HL-60 (cell line): ENCODE measurements around the gene SF3B3.

ENCODE experiments used
- POLR2AphosphoS5 ChIP-seq: IDR thresholded peaks from 2 replicates; pipeline ENCODE4 v1.6.1; 2012; ENCODE audit warnings: low read depth
- TF ChIP-seq, protein P1 (sequence below): IDR thresholded peaks from one replicate; pipeline ENCODE4 v1.5.1; 2011; ENCODE audit warnings: low read length, control low read depth, inconsistent platforms; ENCODE audit not compliant: insufficient read depth
- TF ChIP-seq, protein P2 (sequence below): IDR thresholded peaks from 2 replicates; pipeline ENCODE4 v1.6.1; 2012; ENCODE audit warnings: low read depth; ENCODE audit not compliant: insufficient replicate concordance

DNA sequence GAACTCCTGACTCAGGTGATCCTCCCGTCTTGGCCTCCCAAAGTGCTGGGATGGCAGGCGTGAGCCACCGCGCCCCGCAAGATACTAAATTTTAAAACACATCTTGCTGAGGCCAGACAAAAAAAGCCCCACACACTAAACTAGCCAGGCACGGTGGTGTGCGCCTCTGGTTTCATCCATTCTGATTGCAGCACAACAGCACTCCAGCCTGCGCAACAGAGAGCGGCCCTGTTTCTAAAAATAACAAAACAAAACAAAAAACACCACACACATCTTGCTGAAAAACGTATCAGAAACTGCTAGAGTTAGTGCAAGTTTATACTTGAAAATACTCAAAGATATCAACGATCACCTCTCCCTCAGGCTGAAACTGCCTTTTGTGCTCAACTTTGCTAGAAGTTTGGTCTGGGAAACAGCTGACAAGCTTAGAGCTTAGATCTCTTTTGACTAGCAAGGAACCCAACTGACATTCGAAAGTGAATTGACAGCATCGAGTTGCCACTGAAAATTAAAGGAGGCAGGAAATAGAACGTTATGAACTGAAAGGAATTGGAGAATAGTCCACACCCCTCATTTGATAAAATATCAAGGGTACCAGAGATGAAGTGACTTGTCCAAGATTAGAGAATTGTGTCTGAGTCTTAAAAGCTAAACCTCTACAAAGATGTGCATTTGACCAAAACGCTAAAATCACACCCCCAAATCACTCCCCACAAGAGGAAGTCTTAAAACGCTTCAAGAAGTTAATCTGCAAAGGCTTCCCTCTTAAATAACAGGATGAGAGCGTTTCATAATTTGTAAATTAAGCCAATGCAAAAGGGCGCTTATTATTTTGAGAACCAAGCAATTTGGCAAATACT, 1.2 kb upstream of the SF3B3 start:
- TF ChIP-seq POLR2AphosphoS5, result no peak
- TF ChIP-seq, protein P1, sequence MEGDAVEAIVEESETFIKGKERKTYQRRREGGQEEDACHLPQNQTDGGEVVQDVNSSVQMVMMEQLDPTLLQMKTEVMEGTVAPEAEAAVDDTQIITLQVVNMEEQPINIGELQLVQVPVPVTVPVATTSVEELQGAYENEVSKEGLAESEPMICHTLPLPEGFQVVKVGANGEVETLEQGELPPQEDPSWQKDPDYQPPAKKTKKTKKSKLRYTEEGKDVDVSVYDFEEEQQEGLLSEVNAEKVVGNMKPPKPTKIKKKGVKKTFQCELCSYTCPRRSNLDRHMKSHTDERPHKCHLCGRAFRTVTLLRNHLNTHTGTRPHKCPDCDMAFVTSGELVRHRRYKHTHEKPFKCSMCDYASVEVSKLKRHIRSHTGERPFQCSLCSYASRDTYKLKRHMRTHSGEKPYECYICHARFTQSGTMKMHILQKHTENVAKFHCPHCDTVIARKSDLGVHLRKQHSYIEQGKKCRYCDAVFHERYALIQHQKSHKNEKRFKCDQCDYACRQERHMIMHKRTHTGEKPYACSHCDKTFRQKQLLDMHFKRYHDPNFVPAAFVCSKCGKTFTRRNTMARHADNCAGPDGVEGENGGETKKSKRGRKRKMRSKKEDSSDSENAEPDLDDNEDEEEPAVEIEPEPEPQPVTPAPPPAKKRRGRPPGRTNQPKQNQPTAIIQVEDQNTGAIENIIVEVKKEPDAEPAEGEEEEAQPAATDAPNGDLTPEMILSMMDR, result no peak
- TF ChIP-seq, protein P2, sequence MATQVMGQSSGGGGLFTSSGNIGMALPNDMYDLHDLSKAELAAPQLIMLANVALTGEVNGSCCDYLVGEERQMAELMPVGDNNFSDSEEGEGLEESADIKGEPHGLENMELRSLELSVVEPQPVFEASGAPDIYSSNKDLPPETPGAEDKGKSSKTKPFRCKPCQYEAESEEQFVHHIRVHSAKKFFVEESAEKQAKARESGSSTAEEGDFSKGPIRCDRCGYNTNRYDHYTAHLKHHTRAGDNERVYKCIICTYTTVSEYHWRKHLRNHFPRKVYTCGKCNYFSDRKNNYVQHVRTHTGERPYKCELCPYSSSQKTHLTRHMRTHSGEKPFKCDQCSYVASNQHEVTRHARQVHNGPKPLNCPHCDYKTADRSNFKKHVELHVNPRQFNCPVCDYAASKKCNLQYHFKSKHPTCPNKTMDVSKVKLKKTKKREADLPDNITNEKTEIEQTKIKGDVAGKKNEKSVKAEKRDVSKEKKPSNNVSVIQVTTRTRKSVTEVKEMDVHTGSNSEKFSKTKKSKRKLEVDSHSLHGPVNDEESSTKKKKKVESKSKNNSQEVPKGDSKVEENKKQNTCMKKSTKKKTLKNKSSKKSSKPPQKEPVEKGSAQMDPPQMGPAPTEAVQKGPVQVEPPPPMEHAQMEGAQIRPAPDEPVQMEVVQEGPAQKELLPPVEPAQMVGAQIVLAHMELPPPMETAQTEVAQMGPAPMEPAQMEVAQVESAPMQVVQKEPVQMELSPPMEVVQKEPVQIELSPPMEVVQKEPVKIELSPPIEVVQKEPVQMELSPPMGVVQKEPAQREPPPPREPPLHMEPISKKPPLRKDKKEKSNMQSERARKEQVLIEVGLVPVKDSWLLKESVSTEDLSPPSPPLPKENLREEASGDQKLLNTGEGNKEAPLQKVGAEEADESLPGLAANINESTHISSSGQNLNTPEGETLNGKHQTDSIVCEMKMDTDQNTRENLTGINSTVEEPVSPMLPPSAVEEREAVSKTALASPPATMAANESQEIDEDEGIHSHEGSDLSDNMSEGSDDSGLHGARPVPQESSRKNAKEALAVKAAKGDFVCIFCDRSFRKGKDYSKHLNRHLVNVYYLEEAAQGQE, result no peak
